GM11168 (cell line): ENCODE results near the gene EDC4.
"Not testable (repeated sequence)": the region's sequence is repeated elsewhere in the genome, so short reads cannot be mapped to it uniquely, and the experiment has no call there.

Experiments used
- in situ Hi-C: fragments of 300-500 bp; cut with MboI; formaldehyde crosslinking; loops from one replicate; pipeline ENCODE4 v1.12.0; 2022; ENCODE audit warnings: low sequenced_read_pairs; ENCODE audit not compliant: unreplicated experiment

Gene EDC4

GRCh38 chr16:67901734-67902133 is 28.9 kb downstream of the EDC4 start:
- in situ Hi-C loops, result no loop called here

DNA sequence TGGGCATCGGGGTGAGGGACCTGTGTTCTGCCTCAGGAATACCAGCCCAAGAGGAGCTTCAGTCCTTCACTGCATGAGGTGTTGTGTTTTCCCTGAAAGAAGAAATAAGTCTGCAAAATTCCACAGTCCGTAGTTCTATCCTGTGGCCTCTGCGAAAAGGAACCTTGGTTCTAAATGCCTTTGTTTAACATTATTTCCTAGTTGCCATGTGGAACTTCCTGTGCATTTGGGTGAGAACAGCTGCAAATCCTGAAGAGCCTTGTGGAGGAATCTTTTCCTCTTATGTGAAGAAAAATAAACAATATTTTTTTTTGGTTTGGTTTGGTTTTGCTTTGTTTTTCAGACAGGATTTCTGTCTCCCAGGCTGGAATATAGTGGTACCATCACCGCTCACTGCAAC is 30.0 kb downstream of the EDC4 start:
- in situ Hi-C loops, result no loop called here

DNA sequence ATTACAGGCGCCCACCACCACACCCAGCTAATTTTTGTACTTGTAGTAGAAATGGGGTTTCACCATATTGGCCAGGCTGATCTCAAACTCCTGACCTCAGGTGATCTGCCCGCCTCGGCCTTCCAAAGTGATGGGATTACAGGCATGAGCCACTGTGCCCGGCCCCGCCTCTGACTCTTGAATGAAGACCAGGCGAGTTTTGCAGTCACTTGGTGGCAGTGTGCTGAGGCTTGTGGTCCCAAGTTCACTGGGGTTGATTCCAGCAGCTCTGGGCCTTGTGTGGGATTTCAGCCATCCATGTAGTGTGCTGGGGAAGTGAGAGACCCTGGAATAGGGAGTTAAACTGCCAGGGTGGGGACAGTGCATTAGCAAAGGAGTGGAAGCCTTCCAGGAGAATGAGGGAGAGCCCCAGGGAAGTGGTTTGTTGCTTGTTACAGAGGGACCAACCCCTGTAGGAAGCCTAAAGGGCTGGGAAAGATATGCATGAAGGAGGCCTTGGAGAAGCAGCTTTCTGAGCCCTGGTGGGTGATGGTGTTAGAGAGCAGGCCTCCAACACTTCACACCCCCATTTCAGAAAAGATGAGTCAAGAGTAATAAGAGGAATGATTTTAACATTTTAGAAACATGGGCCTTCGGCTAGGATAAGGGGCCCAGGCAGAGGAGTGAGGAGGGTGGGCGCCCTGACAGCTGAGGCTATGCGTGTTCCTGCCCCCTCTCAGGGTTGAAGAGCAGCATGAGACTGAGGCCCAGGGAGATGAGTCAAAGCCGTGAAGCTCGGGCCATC is 34.7 kb downstream of the EDC4 start:
- in situ Hi-C loops, result no loop called here

DNA sequence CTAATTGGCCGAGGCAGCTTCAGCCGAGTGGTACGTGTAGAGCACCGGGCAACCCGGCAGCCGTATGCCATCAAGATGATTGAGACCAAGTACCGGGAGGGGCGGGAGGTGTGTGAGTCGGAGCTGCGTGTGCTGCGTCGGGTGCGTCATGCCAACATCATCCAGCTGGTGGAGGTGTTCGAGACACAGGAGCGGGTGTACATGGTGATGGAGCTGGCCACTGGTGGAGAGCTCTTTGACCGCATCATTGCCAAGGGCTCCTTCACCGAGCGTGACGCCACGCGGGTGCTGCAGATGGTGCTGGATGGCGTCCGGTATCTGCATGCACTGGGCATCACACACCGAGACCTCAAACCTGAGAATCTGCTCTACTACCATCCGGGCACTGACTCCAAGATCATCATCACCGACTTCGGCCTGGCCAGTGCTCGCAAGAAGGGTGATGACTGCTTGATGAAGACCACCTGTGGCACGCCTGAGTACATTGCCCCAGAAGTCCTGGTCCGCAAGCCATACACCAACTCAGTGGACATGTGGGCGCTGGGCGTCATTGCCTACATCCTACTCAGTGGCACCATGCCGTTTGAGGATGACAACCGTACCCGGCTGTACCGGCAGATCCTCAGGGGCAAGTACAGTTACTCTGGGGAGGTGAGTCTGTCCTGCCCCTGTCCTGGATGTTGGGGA is 36.3 kb downstream of the EDC4 start:
- in situ Hi-C loops, result no loop called here

- in situ Hi-C loops, result no loop called here
Measured at GRCh38 chr16:67910158-67910557, 37.3 kb downstream of the EDC4 start.

DNA sequence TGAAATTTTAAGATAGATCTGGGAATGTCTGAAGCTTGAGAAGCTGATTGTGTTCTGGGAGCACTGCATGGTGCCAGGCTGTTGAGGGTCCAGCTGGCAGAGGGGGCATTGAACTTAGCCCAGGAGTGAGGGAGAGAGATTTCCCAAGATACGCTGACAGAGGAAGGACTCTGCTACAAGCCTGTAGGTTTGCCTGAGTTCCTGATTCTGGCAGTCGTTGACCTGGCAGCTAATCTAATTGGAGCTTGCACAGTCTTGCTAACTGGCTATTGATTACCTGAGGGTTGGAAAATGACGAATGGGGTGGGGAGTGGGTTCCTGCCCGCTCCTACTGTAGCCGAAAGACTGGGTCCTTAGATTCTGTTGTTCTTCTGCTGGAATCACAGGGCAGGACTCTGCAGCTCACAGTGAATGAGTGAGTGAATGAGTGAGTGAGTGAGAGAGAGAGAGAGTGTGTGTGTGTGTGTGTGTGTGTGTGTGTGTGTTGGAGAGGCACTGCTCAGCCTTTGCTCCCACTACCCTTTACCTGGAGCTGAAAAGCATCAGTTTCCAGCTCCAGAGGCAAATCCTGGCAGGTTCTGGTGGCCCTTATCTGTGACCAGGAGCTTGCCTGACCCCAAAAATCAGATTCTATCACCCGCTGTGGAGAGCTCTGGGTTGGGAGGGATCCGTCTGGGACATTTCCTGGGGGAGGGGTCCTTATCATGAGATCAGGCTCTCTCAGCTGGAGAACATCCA is 42.1 kb downstream of the EDC4 start:
- in situ Hi-C loops, result no loop called here

GRCh38 chr16:67915496-67915769 is 42.6 kb downstream of the EDC4 start:
- in situ Hi-C loops, result not testable (repeated sequence)

DNA sequence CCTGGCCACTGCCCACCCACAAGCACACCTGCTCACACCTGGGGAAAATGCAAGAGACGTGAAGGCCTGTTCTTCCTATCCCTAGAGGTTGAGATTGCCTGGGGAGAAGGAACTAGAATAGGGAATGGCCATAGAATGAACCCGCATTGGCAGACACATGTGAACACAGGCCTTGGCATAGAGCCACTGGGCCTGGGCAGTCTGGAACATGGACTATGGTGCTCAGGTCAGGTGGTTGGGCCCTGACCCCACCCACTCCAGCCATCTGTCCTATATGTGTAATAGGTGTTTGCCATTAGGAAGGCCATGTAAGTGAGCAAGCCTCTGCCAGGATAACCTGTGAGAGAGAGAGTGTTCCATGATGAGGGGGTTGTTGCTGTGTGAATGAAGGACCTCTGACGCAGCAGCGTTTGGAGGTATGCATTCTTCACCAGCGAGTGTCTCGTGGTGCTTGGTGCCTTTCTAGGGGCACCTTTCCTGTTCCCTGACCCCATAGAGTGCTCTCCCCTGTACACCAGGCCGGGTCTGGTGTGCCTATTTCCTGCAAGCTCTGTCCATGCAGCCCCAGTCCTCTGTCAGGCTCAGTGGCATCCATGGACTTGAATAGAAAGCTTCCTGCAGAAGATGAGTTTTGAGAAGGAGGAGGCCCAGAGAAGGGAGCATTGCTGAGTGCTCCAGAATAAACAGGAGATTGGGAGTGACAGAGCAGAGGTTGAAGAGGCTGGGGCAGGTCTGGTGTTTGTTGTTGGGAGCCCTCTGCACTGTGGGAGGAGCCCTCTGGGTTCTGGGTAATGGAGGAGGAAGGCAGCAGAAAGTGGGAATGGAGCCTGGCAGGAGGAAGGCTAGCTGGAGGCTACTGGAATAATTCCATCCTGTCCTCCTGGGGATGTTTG is 43.2 kb downstream of the EDC4 start:
- in situ Hi-C loops, result no loop called here

- in situ Hi-C loops, result no loop called here
Measured at GRCh38 chr16:67917140-67917851, 44.4 kb downstream of the EDC4 start.

- in situ Hi-C loops, result no loop called here
Measured at GRCh38 chr16:67917852-67918236, 45.0 kb downstream of the EDC4 start.

- in situ Hi-C loops, result no loop called here
Measured at GRCh38 chr16:67919622-67920221, 46.9 kb downstream of the EDC4 start.

DNA sequence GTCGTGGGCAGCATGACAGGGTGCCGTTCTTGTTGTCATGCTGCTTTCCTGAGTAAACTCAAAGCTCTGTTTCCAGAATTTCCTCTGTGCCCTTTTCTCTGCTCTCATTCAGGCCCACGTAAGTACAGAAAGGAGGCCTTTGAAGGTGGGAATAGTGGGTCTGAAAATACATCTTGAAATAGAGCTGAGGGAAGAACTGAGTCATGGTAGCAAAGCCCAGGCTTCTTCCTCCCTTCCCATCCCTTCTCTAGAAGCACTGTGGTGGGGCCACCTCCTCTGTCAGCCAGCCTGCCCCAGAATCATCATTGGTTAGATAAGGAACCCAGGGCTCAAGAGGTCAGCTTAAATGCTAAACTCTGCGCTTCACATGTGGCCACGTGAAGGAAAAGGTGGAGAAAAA is 49.4 kb downstream of the EDC4 start:
- in situ Hi-C loops, result no loop called here

DNA sequence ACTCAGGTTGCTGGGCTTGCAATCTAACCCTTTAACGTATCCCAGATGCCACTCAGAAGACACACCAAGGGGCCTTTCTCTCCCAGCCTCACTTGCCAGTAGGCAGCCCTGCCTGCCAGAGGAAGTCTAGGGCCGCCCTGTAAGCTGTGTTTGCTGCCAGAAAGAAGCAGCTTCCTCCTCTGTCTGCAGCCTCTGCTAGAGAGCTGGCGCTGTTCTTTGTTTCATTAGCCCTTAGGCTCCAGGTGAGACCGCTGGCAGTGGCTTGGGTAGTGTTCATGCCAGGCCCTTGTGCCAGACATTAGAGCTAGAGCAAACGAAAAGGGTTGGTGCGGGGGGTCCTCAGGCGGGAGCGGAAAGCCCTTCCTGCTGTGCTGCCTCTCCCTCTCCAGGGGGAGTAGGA is 49.9 kb downstream of the EDC4 start:
- in situ Hi-C loops, result no loop called here

GRCh38 chr16:67923414-67924116 is 50.7 kb downstream of the EDC4 start:
- in situ Hi-C loops, result no loop called here

DNA sequence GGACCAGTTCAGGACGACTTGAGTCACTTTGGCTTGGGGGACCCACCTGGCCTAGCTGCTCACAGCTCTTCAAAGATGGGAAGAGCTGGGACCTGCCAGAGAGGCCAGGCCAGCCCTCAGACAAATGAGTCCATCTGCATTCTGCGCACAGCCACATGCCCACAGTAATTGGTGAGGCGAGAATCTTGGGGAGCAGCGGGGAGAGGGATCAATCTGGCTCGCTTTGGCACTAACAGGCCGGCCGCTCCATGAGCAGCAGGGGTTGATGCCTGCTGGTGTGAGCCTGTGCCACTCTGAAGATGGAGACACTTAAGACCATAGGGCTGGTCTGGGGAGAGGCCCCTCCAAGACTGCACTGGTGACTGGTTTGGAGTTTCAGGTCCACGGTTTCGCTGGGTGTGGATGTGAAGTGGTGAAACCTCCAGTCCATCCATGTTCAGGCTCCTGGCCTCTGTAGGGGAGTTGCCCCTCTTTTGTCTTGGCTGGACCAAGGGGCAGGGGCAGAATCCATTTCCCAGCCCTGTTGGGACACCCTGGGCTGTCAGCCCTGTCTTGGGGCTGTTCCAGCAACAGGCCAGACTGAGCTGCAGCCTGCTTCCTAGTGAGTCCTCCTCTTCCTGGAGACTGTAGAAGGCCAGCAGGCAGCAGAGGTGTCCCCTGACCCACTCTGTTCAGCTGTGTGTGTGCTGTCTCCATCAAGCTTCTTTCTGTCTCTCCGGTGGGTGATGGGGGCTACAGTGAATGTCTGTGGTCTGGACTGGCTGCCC is 51.5 kb downstream of the EDC4 start:
- in situ Hi-C loops, result no loop called here

- in situ Hi-C loops, result no loop called here
Measured at GRCh38 chr16:67926181-67926750, 53.4 kb downstream of the EDC4 start.

DNA sequence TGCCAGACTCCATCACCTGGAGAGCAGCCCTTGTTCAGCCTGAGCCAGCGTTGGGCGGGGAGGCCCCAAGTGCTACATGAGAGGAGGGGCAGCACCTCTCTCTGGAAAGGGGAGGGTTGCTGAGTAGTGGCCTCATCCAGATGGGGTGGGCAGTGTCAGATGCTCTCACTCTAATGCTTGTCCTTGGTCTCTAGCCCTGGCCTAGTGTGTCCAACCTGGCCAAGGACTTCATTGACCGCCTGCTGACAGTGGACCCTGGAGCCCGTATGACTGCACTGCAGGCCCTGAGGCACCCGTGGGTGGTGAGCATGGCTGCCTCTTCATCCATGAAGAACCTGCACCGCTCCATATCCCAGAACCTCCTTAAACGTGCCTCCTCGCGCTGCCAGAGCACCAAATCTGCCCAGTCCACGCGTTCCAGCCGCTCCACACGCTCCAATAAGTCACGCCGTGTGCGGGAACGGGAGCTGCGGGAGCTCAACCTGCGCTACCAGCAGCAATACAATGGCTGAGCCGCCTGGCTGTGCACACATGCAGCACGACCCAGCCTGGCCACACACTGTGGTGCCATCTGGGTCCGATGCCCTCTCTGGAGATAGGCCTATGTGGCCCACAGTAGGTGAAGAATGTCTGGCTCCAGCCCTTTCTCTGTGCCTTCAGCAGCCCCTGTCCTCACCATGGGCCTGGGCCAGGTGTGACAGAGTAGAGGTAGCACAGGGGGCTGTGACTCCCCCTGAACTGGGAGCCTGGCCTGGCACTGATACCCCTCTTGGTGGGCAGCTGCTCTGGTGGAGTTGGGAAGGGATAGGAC is 54.5 kb downstream of the EDC4 start:
- in situ Hi-C loops, result no loop called here
